ENCODE measurements around the gene TNS4. TPM values are rescaled to one million over a fixed set of nuclear protein-coding genes. Genes with fewer than 3 reads are reported as not detected.

The TNS4 gene
- total and polyA plus RNA-seq, 2 of the 4 experiments (the other 2 are of a cell fraction) = not detected

- peak overlapping the region; percentile 86 for H3K14ac ChIP-seq (replicated peaks; ENCODE audit: low read depth, low read length)
- no peaks in the 10 kb centered on the region for H4K20me1 ChIP-seq (ENCODE audit: insufficient read depth, low read length)
- dilution Hi-C loops (cut with HindIII; ENCODE audit: low sequenced_read_pairs, unreplicated experiment) (no loop called here), intact Hi-C loops (cut with micrococcal nuclease) (no loop called here), in situ Hi-C loops (cut with MboI; ENCODE audit: low sequenced_read_pairs) (no loop called here)
- 82% methylated on average over 6 of the region's 12 CpGs; no CpG with 5 or more reads in 1 of the 2 experiments for WGBS, 2 experiments (ENCODE audit: extremely low coverage in 2 of 2, insufficient read length in 1 of 2)
- H2BK5ac ChIP-seq (ENCODE audit: low read depth, low read length, poor library complexity, severe bottlenecking) = peak overlapping the region; percentile 69
- no peak overlapping the region for H3K4me2 ChIP-seq (ENCODE audit: low read depth, low read length)
- peak overlapping the region; percentile 10; the same call in 1 of the 2 replicates for H3K56ac ChIP-seq (ENCODE audit: extremely low read depth, insufficient read depth, low read length)
- ChIA-PET POLR2A (ENCODE audit: unreplicated experiment) (interaction anchor here (0.5 kb wide), 1 partner anchor 95 kb away, joined by 3 read pairs; no protein-coding TSS in a partner anchor), CTCF (no interaction called here)
- H3K9ac ChIP-seq (ENCODE audit: low read depth, low read length) = 0 out of 2 replicates have a peak overlapping the region, but pooled peaks have one; percentile 8
- no peaks in the 10 kb centered on the region for H3K36me3 ChIP-seq (ENCODE audit: control insufficient read depth, insufficient read depth, low read length)
- TF ChIP-seq POLR2A (IDR thresholded peaks at IDR 0.05; ENCODE audit: low read depth, low read length) (no peak), RFX5 (IDR thresholded peaks at IDR 0.05; ENCODE audit: low read depth, low read length) (no peak), SMC3 (IDR thresholded peaks at IDR 0.05; ENCODE audit: low read depth, low read length) (no peak), NFE2L2 (IDR thresholded peaks at IDR 0.05; ENCODE audit: low read depth, low read length) (no peak), BHLHE40 (IDR thresholded peaks at IDR 0.05; ENCODE audit: low read depth, low read length) (no peak), CTCF (conservative IDR thresholded peaks at IDR 0.05; ENCODE audit: low read depth, low read length) (no peak)
- peak overlapping the region; percentile 14; the same call in 1 of the 2 replicates for H3K23ac ChIP-seq (ENCODE audit: low read depth, low read length)
- no peaks in the 10 kb centered on the region for H3K9me3 ChIP-seq (ENCODE audit: control insufficient read depth, insufficient read depth, low read length)
- H3K4me3 ChIP-seq (ENCODE audit: insufficient read depth, low read depth, low read length) = no peak overlapping the region
- H2BK15ac ChIP-seq (ENCODE audit: low read depth, low read length) = peak overlapping the region; percentile 76; the same call in 2 of the 3 replicates
- H2AK5ac ChIP-seq (ENCODE audit: low read depth, low read length) = peak overlapping the region; percentile 96
- peak overlapping the region; percentile 59 for H2AK9ac ChIP-seq (replicated peaks; ENCODE audit: low read depth, low read length, poor library complexity)
- peak overlapping the region; percentile 70 for H3K18ac ChIP-seq (ENCODE audit: low read depth, low read length)
- H3K9me1 ChIP-seq (ENCODE audit: insufficient read depth, low read length) = peaks cover 26% of the 10 kb centered on the region
- peak overlapping the region; percentile 35; the same call in 1 of the 2 replicates for H3K27ac ChIP-seq (ENCODE audit: insufficient read depth, low read length)
- peak overlapping the region; percentile 74 for H4K5ac ChIP-seq (ENCODE audit: low read depth, low read length)
- peak overlapping the region; percentile 98 for H2BK120ac ChIP-seq (ENCODE audit: low read depth, low read length)
- H3K4me1 ChIP-seq (ENCODE audit: control insufficient read depth, insufficient read depth, low read length) = peaks cover 23% of the 10 kb centered on the region
- peak overlapping the region; percentile 88 for H3K4ac ChIP-seq (ENCODE audit: low read depth, low read length)
- H3K79me1 ChIP-seq (ENCODE audit: low read depth in 1 of 2, low read length in 2 of 2) = 0 out of 4 replicates have a peak, but pooled peaks cover 0 to 5% of the 10 kb centered on the region in 2 experiments
- H4K91ac ChIP-seq (ENCODE audit: insufficient read depth, low read depth, low read length) = peak overlapping the region; percentile 78
- peak overlapping the region; percentile 18 to 83; a peak in 3 of 4 replicates for H4K8ac ChIP-seq (ENCODE audit: low read depth in 2 of 2, low read length in 2 of 2)
- BruUV-seq (replicated peaks) = no TSS peak
- peak overlapping the region; percentile 62 for H2AFZ ChIP-seq (replicated peaks; ENCODE audit: low read length, poor library complexity)
- no peaks in the 10 kb centered on the region for H3K27me3 ChIP-seq (ENCODE audit: control insufficient read depth, insufficient read depth, low read length)
- peak overlapping the region; percentile 85 for H2BK20ac ChIP-seq (ENCODE audit: low read depth, low read length)
- DNase-seq (no peak), ATAC-seq (ENCODE audit: low read depth) (peak; percentile 37)
These were observed 10.3 kb upstream of the TNS4 start for GRCh38 chr17:40511667-40512220.
